ENCODE results near the gene WASF3.

The WASF3 gene

DNA sequence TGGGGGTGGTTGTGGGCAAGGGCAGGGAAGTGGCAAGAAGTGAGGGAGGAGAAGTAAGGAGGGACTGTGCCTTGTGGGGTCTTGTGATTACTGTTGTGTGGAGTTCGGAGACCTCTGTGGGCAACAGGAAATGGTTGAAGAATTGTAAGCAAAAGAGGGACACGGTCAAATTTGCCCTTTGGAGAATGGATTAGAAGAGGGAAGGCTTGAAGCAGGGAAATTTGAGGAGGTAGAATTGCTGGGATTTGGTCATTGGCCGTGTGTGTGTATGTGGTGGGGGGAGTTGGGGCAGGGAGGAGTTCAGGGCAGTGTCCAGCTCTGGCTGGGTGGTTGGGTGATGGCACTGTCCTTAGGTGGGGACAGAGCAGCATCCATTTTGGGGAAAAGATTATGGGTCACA, 3.6 kb downstream of the WASF3 start:
- Mint-ChIP-seq H3K27ac (no peak overlapping the region), H3K4me3 (no peak overlapping the region), H3K27me3 (peaks cover 32% of the 10 kb centered on the region), H3K9me3 (ENCODE audit: low read depth) (no peaks in the 10 kb centered on the region), H3K36me3 (no peaks in the 10 kb centered on the region), H3K4me1 (ENCODE audit: low read depth) (peaks cover 14% of the 10 kb centered on the region)

DNA sequence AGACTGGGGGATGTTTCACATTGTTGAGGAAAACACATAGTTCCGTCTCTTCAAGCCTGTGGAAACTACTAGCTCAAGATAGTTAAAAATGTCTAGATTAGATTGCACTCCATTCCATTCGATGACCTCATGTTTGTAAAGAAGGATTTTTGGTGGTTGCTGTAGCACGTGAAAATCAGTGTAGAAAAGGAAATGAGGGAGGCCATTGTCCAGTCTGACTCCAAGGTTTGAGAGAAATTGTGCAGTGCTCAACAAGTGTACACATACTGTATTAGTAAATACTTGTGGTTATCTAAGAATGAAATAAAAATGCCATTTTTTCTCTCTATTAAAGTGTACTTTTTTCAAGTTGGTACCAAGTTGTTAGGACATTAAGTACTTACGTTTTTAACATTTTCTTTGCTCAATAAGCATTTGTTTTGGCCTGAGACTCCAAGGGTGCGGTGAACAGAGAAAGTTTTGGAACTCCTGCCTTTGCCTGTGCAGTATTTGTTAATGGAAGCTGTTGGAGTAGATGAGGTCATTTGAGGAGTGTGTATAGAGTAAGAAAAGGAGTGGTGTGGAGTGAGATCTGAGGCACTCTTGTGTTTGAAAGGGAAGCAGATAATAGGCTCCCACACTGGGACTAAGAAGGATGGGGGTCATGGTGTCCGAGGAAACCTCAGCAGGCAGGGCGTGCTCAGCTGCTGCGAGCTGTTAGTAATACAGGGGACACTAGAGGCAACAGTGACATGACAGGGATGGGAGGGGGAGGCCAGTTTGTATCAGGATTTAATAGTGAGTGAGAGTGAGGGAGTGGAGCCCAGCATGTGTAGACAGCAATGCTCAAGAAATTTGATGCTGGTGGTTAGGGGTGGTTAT, 4.4 kb downstream of the WASF3 start:
- Mint-ChIP-seq H3K27me3 (peaks cover 30% of the 10 kb centered on the region), H3K27ac (no peak overlapping the region), H3K9me3 (ENCODE audit: low read depth) (no peaks in the 10 kb centered on the region), H3K4me3 (no peak overlapping the region), H3K4me1 (ENCODE audit: low read depth) (peaks cover 13% of the 10 kb centered on the region), H3K36me3 (no peaks in the 10 kb centered on the region)

DNA sequence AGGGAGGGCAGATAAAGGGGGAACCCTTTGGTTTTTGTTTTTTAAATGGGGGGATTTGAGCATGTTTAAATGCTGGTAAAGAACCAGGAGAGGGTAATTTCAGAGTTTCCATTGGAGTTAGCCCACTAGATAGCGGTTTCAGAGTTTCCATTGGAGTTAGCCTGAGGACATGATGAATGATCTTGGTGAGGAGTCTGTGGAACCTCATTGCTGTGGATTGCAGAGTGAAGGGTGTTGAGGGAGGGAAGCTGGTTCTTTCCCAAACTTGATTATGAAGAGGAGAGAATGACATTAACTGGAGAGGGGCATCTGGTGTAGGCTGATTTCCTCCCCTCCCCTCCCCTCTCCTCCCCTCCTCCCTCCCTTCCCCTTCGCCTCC, 5.0 kb downstream of the WASF3 start:
- Mint-ChIP-seq H3K27me3 (peaks cover 32% of the 10 kb centered on the region), H3K27ac (no peak overlapping the region), H3K4me3 (no peak overlapping the region), H3K36me3 (no peaks in the 10 kb centered on the region), H3K4me1 (ENCODE audit: low read depth) (peaks cover 11% of the 10 kb centered on the region), H3K9me3 (ENCODE audit: low read depth) (no peaks in the 10 kb centered on the region)

DNA sequence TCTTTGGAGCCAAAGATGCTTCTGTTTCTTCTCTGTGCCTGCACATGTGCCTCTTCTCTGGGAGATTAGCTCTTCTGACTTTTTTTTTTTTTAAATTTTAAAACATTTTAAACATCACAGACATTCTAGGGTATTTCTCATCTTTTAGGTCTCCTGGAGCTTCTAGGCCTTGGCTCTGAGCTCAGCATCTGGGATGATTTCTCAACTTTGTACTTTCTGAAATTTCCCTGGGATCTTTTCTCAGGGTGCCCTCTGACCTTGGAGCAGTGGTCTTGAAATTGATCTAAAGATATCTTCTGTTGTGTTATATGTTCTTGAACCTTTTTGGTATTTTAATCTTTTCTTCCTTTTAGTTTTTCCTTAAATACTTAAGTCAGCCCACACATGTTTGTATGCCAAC, 6.2 kb downstream of the WASF3 start:
- H3K4me1 Mint-ChIP-seq (ENCODE audit: low read depth) = peaks cover 7% of the 10 kb centered on the region
- H3K36me3 Mint-ChIP-seq = no peaks in the 10 kb centered on the region
- peaks cover 31% of the 10 kb centered on the region for H3K27me3 Mint-ChIP-seq
- H3K9me3 Mint-ChIP-seq (ENCODE audit: low read depth) = no peaks in the 10 kb centered on the region
- H3K4me3 Mint-ChIP-seq = no peak overlapping the region
- H3K27ac Mint-ChIP-seq = no peak overlapping the region

DNA sequence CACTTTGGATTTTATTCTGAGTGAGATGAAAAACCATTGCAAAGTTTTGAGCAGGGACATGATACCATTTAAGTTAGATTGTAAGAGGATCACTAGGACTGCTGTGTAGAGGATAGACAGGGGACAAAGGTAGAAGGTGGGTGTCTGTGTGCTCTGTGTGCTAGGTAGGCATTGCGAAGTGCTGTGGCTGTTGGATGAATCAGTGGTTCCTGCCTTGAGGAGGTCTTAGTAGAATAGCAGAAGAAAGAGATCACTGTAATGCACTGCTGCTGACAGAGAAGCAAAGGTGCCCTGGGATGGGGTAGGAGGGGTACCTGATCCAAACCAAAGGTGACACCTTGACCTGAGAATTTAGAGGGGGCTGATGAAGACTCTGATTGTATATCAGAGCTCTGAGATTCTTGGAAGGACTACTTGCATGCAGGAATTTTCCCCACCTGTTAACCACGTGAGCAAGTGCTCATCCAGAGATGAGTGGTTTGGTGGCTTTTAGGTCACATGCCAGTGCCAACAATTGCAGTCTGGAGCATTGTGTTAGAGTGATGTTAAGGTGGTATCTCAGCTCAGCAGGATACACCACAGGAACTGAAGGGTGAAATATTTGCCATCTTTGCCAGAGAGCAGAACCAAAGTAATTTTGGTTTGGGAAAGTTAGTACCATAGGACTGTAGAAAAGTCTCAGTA, 10.8 kb downstream of the WASF3 start:
- peaks cover 19% of the 10 kb centered on the region for H3K27me3 Mint-ChIP-seq
- no peaks in the 10 kb centered on the region for H3K4me1 Mint-ChIP-seq (ENCODE audit: low read depth)
- H3K9me3 Mint-ChIP-seq (ENCODE audit: low read depth) = no peaks in the 10 kb centered on the region
- H3K36me3 Mint-ChIP-seq = no peaks in the 10 kb centered on the region
- H3K4me3 Mint-ChIP-seq = no peak overlapping the region
- no peak overlapping the region for H3K27ac Mint-ChIP-seq

DNA sequence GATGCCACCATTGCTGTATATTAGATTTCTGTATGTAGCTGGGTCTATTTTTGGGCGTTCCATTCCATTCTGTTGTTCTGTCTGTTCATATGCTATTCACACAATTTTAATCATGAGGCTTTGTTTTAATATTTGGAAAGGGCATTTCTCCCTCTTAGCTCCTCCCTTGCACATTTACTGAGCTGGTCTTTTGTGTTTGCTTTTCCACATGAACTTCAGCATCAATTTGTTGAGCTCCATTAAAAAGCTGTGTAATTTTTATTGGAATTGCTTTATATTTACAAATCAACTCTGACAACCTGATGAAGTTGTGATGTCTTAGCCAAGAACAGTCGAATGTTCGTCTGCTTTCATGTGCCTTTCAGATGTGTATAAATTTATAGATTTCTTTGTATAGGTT, 14.0 kb downstream of the WASF3 start:
- Mint-ChIP-seq H3K4me1 (ENCODE audit: low read depth) (no peaks in the 10 kb centered on the region), H3K27me3 (peaks cover 13% of the 10 kb centered on the region), H3K36me3 (no peaks in the 10 kb centered on the region), H3K9me3 (ENCODE audit: low read depth) (no peaks in the 10 kb centered on the region), H3K27ac (no peak overlapping the region), H3K4me3 (no peak overlapping the region)

DNA sequence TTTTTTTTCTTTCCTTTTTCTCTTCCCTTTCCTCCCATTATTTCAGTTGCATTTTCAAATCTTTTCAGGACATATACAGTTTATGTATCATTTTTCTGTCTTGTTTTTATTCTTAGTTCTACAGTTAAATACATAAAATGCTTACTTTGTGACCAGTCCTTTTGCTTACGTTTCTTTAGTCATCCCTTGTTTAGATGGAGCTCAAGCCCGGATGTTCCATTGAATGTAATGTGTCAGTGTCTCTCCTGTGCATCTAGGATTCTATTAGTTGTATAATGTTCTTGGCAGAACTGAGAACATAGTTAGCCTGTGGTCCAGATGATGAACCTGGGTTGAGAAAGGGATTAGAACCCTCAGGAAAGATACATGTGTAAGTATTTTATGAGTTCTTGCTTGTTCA, 17.8 kb downstream of the WASF3 start:
- no peaks in the 10 kb centered on the region for H3K4me1 Mint-ChIP-seq (ENCODE audit: low read depth)
- H3K4me3 Mint-ChIP-seq = no peak overlapping the region
- no peak overlapping the region for H3K27ac Mint-ChIP-seq

DNA sequence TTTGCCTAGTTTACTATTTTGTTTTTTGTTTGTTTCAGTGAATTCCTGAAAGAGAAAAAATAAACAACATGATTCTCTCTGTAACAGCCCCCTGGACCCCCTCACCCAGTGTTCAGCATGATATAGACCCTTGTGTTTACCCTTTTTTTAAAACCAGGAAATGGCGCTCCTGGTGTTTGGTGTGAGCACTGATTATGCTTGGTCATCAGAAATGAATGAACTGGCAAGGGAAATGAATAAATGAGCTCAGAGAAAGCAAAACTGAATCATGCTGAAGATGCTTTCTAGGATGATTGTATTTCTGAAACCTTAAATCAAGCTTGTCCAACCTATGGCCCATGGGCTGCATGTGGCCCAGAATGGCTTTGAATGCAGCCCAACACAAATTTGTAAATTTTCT, 22.1 kb downstream of the WASF3 start:
- no peaks in the 10 kb centered on the region for H3K4me1 Mint-ChIP-seq (ENCODE audit: low read depth)
- H3K27ac Mint-ChIP-seq = no peak overlapping the region
- no peak overlapping the region for H3K4me3 Mint-ChIP-seq
- peaks cover 7% of the 10 kb centered on the region for H3K36me3 Mint-ChIP-seq
- peaks cover 18% of the 10 kb centered on the region for H3K27me3 Mint-ChIP-seq
- H3K9me3 Mint-ChIP-seq (ENCODE audit: low read depth) = peaks cover 9% of the 10 kb centered on the region

More for the DNA sequence above, 17.8 kb downstream of the WASF3 start:
- peaks cover 9% of the 10 kb centered on the region for H3K27me3 Mint-ChIP-seq
- H3K9me3 Mint-ChIP-seq (ENCODE audit: low read depth) = peaks cover 9% of the 10 kb centered on the region
- H3K36me3 Mint-ChIP-seq = peaks cover 7% of the 10 kb centered on the region

DNA sequence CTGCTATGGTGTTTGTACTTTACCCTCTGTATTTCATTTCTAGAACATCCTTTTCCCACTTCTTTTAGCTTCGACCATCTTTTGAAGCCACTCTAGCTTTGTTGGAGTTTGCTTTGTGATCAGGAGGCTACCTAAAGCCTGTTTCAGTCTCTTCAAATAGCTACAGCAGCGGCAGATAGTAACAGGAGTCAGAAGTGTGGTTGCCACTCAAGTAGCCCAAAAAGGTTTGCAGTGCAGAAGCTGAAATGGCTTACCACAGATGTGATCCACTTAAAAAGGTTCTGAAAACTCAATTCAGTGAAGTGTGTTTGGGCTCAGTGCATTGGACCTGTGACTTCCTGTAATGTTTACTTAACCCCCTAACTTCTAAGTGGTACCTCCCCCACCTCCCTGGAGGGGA, 26.2 kb downstream of the WASF3 start:
- Mint-ChIP-seq H3K27ac (no peak overlapping the region), H3K27me3 (peaks cover 18% of the 10 kb centered on the region), H3K4me1 (ENCODE audit: low read depth) (no peaks in the 10 kb centered on the region), H3K4me3 (no peak overlapping the region), H3K36me3 (peaks cover under 1% of the 10 kb centered on the region), H3K9me3 (ENCODE audit: low read depth) (peaks cover 1% of the 10 kb centered on the region)

DNA sequence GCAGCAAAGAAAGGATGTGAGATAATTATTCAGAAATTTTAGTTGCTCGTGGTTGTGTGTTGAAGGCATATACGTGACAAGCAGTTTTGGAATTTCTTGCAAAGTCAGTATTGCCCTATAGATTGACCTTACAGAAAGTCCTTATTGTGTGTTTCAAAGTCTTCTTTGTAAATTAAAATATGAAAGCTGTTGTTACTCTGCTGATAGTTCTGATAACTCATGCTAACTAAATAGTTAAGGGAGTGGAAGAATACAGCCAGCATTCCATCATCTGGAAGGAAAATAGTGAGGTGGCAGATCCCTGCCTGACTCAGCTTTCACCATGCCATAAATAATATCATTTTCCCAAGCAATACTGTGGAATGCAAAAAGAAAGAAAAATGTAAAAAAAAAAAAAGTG, 27.2 kb downstream of the WASF3 start:
- Mint-ChIP-seq H3K27me3 (peaks cover 18% of the 10 kb centered on the region), H3K9me3 (ENCODE audit: low read depth) (no peaks in the 10 kb centered on the region), H3K36me3 (no peaks in the 10 kb centered on the region), H3K4me1 (ENCODE audit: low read depth) (no peaks in the 10 kb centered on the region), H3K4me3 (no peak overlapping the region), H3K27ac (no peak overlapping the region)

DNA sequence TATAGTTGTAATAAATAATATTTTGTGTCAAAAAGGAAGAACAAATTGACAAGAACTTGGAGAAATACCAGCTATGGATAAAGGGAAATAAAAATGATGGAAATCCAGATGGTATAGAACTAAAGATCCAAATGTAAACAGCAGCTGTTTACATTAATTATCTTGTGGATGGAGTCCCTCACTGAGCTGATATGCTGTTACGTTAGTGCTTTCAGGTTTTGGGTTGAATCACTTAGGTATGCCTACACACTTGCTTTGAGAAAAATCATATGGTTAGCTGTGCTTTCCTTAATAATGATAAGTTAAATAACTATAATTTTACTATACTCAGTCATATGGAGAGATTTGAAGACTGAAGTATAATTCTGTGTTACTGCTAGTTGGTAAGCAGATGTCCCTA, 27.7 kb downstream of the WASF3 start:
- no peaks in the 10 kb centered on the region for H3K9me3 Mint-ChIP-seq (ENCODE audit: low read depth)
- H3K27me3 Mint-ChIP-seq = peaks cover 18% of the 10 kb centered on the region
- H3K4me1 Mint-ChIP-seq (ENCODE audit: low read depth) = no peaks in the 10 kb centered on the region
- H3K4me3 Mint-ChIP-seq = no peak overlapping the region
- no peak overlapping the region for H3K27ac Mint-ChIP-seq
- no peaks in the 10 kb centered on the region for H3K36me3 Mint-ChIP-seq

DNA sequence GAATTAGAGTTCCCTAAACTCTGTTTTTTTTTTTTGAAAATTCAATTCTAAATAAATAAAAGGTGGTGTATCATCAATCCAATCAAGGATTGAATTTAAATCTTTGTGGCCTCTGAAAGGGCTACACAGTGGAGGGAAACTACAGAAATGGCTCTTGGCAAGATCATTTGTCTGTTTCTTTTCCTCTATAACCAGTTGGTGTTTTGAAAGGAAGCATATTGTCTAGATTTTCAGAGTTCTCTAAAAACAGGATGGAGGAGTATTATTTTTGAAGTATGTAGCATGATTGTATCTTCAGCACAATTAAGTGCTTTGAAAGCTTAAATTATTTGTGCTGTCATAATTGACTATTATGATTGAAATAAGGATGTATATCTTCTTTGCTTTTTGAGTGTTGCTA, 29.8 kb downstream of the WASF3 start:
- H3K27me3 Mint-ChIP-seq = peaks cover 20% of the 10 kb centered on the region
- no peak overlapping the region for H3K4me3 Mint-ChIP-seq
- no peaks in the 10 kb centered on the region for H3K9me3 Mint-ChIP-seq (ENCODE audit: low read depth)
- H3K4me1 Mint-ChIP-seq (ENCODE audit: low read depth) = no peaks in the 10 kb centered on the region
- H3K36me3 Mint-ChIP-seq = no peaks in the 10 kb centered on the region
- no peak overlapping the region for H3K27ac Mint-ChIP-seq

DNA sequence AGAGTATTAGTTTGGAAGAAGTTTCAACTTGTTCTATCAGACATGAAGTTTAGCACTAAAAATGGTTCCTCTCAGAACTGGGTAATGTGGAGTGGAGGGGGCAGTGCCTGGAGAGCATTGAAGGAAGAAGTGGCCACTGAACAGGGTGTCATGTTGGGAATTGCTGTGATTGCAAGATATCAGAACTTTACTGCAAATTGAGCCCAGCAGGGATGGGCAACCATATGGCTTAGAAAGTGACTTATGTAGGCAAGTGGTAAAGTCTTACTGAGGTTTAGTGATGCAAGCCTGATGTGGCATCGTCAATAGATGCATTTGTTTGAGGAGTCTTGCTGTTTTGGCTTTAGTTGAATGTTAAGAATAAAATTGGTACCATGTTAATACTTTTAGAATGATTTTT, 31.7 kb downstream of the WASF3 start:
- H3K36me3 Mint-ChIP-seq = no peaks in the 10 kb centered on the region

DNA sequence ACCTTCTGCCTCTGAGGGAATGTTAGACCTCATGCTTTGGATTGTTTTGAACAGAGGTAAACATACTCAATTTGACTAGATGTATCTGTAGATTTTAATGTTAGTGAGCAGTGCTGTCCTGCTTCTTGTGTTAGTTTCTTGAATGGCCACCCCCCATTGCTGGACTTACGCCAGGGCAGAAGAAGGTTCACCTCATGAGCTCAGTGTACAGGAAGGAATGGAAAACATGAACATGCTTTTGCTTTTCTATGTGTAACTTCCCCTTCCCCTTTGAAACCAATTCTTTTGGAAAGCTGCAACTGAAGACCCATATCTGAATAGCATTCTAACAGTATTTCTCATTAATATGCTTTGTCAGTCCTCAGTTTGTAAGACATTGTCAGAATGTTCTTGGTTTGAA, 32.3 kb downstream of the WASF3 start:
- Mint-ChIP-seq H3K27me3 (peaks cover 20% of the 10 kb centered on the region), H3K36me3 (no peaks in the 10 kb centered on the region), H3K9me3 (ENCODE audit: low read depth) (no peaks in the 10 kb centered on the region), H3K27ac (no peak overlapping the region), H3K4me1 (ENCODE audit: low read depth) (no peaks in the 10 kb centered on the region), H3K4me3 (no peak overlapping the region)

More for the DNA sequence above, 31.7 kb downstream of the WASF3 start:
- no peak overlapping the region for H3K27ac Mint-ChIP-seq
- H3K9me3 Mint-ChIP-seq (ENCODE audit: low read depth) = no peaks in the 10 kb centered on the region
- no peak overlapping the region for H3K4me3 Mint-ChIP-seq
- no peaks in the 10 kb centered on the region for H3K4me1 Mint-ChIP-seq (ENCODE audit: low read depth)
- H3K27me3 Mint-ChIP-seq = peaks cover 18% of the 10 kb centered on the region

DNA sequence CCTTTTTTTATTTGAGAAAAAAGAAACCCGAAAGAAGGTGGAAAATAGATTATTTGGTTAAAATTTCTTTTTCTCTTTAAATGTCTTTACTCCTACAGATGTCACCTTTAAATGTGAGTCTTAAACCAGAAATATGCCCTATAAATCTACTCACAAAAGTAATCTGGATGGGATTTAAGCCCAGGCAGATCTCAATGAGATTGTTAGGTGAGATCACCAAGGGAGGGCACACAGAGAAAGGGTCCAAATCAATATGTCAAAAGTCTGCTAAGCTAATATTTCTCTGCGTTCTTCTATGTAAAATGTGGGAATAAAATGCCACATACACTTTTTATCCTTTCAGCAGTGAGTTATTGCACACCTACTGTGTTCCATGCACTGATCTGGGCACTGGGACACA, 32.9 kb downstream of the WASF3 start:
- H3K9me3 Mint-ChIP-seq (ENCODE audit: low read depth) = no peaks in the 10 kb centered on the region
- H3K36me3 Mint-ChIP-seq = no peaks in the 10 kb centered on the region
- H3K4me1 Mint-ChIP-seq (ENCODE audit: low read depth) = no peaks in the 10 kb centered on the region
- H3K27me3 Mint-ChIP-seq = peaks cover 22% of the 10 kb centered on the region
- H3K27ac Mint-ChIP-seq = no peak overlapping the region
- H3K4me3 Mint-ChIP-seq = no peak overlapping the region

DNA sequence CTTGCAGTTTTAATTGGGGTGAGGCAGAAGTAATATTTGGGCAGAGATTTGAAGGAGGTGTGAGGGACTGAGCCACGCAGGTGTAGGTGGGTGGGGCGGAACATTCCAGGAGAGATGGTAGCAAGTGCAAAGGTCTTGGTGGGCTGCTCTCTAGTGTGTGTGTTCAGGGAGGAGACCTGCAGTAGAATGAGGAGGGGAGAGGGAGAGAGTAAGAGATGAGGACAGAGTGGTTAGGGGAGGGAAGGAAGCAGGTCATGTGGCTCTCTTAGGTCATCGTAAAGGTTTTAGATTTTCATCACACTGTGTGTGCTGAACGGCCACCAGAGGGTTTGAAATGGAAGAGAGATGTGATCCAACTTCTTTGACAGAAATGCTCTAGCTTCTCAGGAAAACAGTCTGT, 33.5 kb downstream of the WASF3 start:
- H3K4me3 Mint-ChIP-seq = no peak overlapping the region
- no peaks in the 10 kb centered on the region for H3K9me3 Mint-ChIP-seq (ENCODE audit: low read depth)
- H3K27ac Mint-ChIP-seq = no peak overlapping the region
- peaks cover 24% of the 10 kb centered on the region for H3K27me3 Mint-ChIP-seq
- no peaks in the 10 kb centered on the region for H3K36me3 Mint-ChIP-seq
- H3K4me1 Mint-ChIP-seq (ENCODE audit: low read depth) = no peaks in the 10 kb centered on the region
